HepG2 (cell line): ENCODE results near the gene GLIS1. TPM values are rescaled to one million over a fixed set of nuclear protein-coding genes. Genes with fewer than 3 reads are reported as not detected.

Experiments used
- ATAC-seq: fragments of 200-7000 bp; cut with Tn5 transposase; 3 replicates; pipeline ENCODE4 v1.9.1; 2020; ENCODE audit warnings: mild to moderate bottlenecking, moderate library complexity
- BruUV-seq: library from RNA; stranded (reverse); fragments of 400-500 nt; replicated peaks from 2 replicates; lab custom pipeline; 2021; lab: Mats Ljungman, UMichigan
- CTCF ChIA-PET: fragments of 300-600 bp; formaldehyde crosslinking; extraction: SDS; loops from one replicate; lab custom pipeline; 2021; ENCODE audit warnings: low total read pairs, inconsistent platforms, low intra/inter-chr PET ratio; lab: Yijun Ruan, JAX
- POLR2A ChIA-PET: fragments of 350-600 bp; sonication (Branson Sonifier 250); formaldehyde crosslinking; loops from one replicate; lab custom pipeline; 2020; ENCODE audit warnings: antibody characterized with exemption, inconsistent platforms; lab: Yijun Ruan, JAX
- DNase-seq: peaks from one replicate; pipeline ENCODE4 v3.0.0-alpha.2; 2015; ENCODE audit warnings: low spot score
- FAIRE-seq: peaks from 3 replicates; lab custom pipeline; 2011; peaks lifted over from hg19 to GRCh38; lab: Jason Lieb, UNC
- H2AFZ ChIP-seq: one replicate; pipeline ENCODE4 v1.6.1; 2011; ENCODE audit warnings: low read length, inconsistent platforms
- H3K27ac ChIP-seq: fragments of 300-600 bp; 3 replicates; pipeline ENCODE4 v1.8.0; 2011; ENCODE audit warnings: mixed run types, mild to moderate bottlenecking, mixed read lengths, low read length, inconsistent platforms; ENCODE audit not compliant: insufficient read depth; ENCODE audit errors: extremely low read length
- H3K27me3 ChIP-seq, 2 experiments: fragments of 200-600 bp in 1 of 2; 2 replicates in 1 of 2; 3 replicates in 1 of 2; pipeline versions ENCODE4 v1.6.0 to v1.8.0; 2011; ENCODE audit warnings: low read length in 2 of 2, mild to moderate bottlenecking in 2 of 2, moderate library complexity in 2 of 2, inconsistent platforms in 1 of 2; ENCODE audit not compliant: insufficient read depth in 2 of 2, control insufficient read depth in 1 of 2
- H3K36me3 ChIP-seq, 2 experiments: fragments of 200-600 bp in 1 of 2; replicated peaks in 1 of 2; 2 replicates in 1 of 2; 3 replicates in 1 of 2; pipeline versions ENCODE4 v1.5.1 to v1.8.0; 2011; ENCODE audit warnings: low read length in 2 of 2, inconsistent platforms in 1 of 2; ENCODE audit not compliant: insufficient read depth in 2 of 2, control insufficient read depth in 1 of 2
- H3K4me1 ChIP-seq: 2 replicates; pipeline ENCODE4 v1.5.1; 2012; ENCODE audit warnings: low read length, inconsistent platforms; ENCODE audit not compliant: insufficient read depth
- H3K4me2 ChIP-seq: 2 replicates; pipeline ENCODE4 v1.6.0; 2011; ENCODE audit warnings: low read depth, low read length, inconsistent platforms
- H3K4me3 ChIP-seq, 3 experiments: fragments of 200-600 bp in 1 of 3; sonication (generic), shearing (Covaris generic) in 1 of 3; replicated peaks in 1 of 3; 2 replicates each; pipeline ENCODE4 v1.5.1; 2011 to 2016; ENCODE audit warnings: low read length in 3 of 3, inconsistent platforms in 2 of 3, low read depth in 2 of 3, mild to moderate bottlenecking in 2 of 3, control low read depth in 1 of 3, mixed read lengths in 1 of 3; ENCODE audit not compliant: insufficient read depth in 1 of 3
- H3K79me2 ChIP-seq: one replicate; pipeline ENCODE4 v1.6.1; 2011; ENCODE audit warnings: low read length, inconsistent platforms; ENCODE audit not compliant: insufficient read depth
- H3K9ac ChIP-seq: 2 replicates; pipeline ENCODE4 v1.6.0; 2011; ENCODE audit warnings: mild to moderate bottlenecking, low read depth, low read length, inconsistent platforms; ENCODE audit not compliant: insufficient read depth
- H3K9me3 ChIP-seq: 2 replicates; pipeline ENCODE4 v1.5.1; 2012; ENCODE audit warnings: mild to moderate bottlenecking, low read length
- H4K20me1 ChIP-seq: 2 replicates; pipeline ENCODE4 v1.6.0; 2011; ENCODE audit warnings: inconsistent platforms, mild to moderate bottlenecking, low read length, moderate library complexity; ENCODE audit not compliant: insufficient read depth
- ARID2 ChIP-seq: sonication (generic); formaldehyde crosslinking; IDR thresholded peaks from 2 replicates; pipeline ENCODE4 v1.8.1; 2022; ENCODE audit warnings: mild to moderate bottlenecking, missing genetic modification reagents, borderline replicate concordance
- CC2D1A ChIP-seq: sonication (generic); formaldehyde crosslinking; IDR thresholded peaks from 2 replicates; pipeline ENCODE4 v1.8.1; 2023; ENCODE audit warnings: mild to moderate bottlenecking, missing genetic modification reagents
- FOXO1 ChIP-seq: sonication (generic); formaldehyde crosslinking; IDR thresholded peaks from 2 replicates; pipeline ENCODE4 v1.4.0; 2020; ENCODE audit warnings: missing genetic modification reagents
- HNF4G ChIP-seq, 2 experiments: sonication (generic) in 1 of 2; formaldehyde crosslinking in 1 of 2; IDR thresholded peaks; 2 replicates each; pipeline versions ENCODE4 v1.4.0 to v1.6.1; 2011 to 2020; ENCODE audit warnings: borderline replicate concordance in 2 of 2, low read depth in 2 of 2, mild to moderate bottlenecking in 2 of 2, low read length in 1 of 2, missing genetic modification reagents in 1 of 2, moderate library complexity in 1 of 2
- HNRNPLL ChIP-seq: fragments of 200-400 bp; formaldehyde crosslinking; IDR thresholded peaks from 2 replicates; pipeline ENCODE4 v1.6.1; 2017; ENCODE audit warnings: mild to moderate bottlenecking, low read depth, low read length; ENCODE audit not compliant: poor library complexity, severe bottlenecking
- ZNF468 ChIP-seq: sonication (generic); formaldehyde crosslinking; IDR thresholded peaks from 2 replicates; pipeline ENCODE4 v1.8.0; 2022; ENCODE audit warnings: mild to moderate bottlenecking, moderate library complexity, missing genetic modification reagents
- ZNF512B ChIP-seq: sonication (generic); formaldehyde crosslinking; IDR thresholded peaks from 2 replicates; pipeline ENCODE4 v1.5.1; 2020; ENCODE audit warnings: missing genetic modification reagents, mild to moderate bottlenecking, borderline replicate concordance
- ZNF557 ChIP-seq: sonication (generic); formaldehyde crosslinking; IDR thresholded peaks from 2 replicates; pipeline ENCODE4 v1.4.0; 2020; ENCODE audit warnings: missing genetic modification reagents
- ZNF607 ChIP-seq: sonication (generic); formaldehyde crosslinking; IDR thresholded peaks from 2 replicates; pipeline ENCODE4 v1.5.1; 2020; ENCODE audit warnings: missing genetic modification reagents, mild to moderate bottlenecking, borderline replicate concordance
- WGBS: methylation state at CpG from one replicate; pipeline ENCODE4 v1.1.6; 2017; ENCODE audit warnings: low lambda C conversion rate; 5-methylcytosine and 5-hydroxymethylcytosine counted together
- in situ Hi-C: cut with HindIII; loops from 2 replicates; pipeline ENCODE4 v1.10.0; 2017; ENCODE audit warnings: low pct_unique_long_range_greater_than_20kb; ENCODE audit not compliant: extremely low pct_ligation_motif_present
- intact Hi-C: fragments of 100-400 bp; cut with micrococcal nuclease; formaldehyde crosslinking; loops from one replicate; pipeline ENCODE4 v1.10.0; 2022; ENCODE audit not compliant: unreplicated experiment
- polyA plus RNA-seq, 8 experiments: library from polyadenylated mRNA; depleted of rRNA in 3 of 8; stranded (reverse) in 7 of 8; unstranded in 1 of 8; fragments of >200 nt; fragmentation: Illumina TruSeq in 4 of 8; extraction: Trizol in 4 of 8; gene quantifications; 2 replicates each; pipeline versions ENCODE4 v1.2.1 to v1.2.3, GENCODE V29; 2011 to 2016; ENCODE audit warnings: low read depth in 4 of 8, missing spikeins in 1 of 8, mixed read lengths in 1 of 8; ENCODE audit not compliant: insufficient read depth in 1 of 8
- total RNA-seq, 5 experiments: library from RNA; depleted of rRNA; stranded (reverse); fragments of >200 nt; fragmentation: Illumina TruSeq; extraction: Trizol; gene quantifications; 2 replicates each; pipeline ENCODE4 v1.2.3, GENCODE V29; 2016; ENCODE audit warnings: low read depth in 1 of 5
- TF ChIP-seq, protein P1 (sequence below): sonication (generic); IDR thresholded peaks from 2 replicates; pipeline ENCODE4 v1.6.1; 2016; ENCODE audit warnings: low read depth, borderline replicate concordance
- TF ChIP-seq, protein P2 (sequence below): sonication (generic); formaldehyde crosslinking; IDR thresholded peaks from 2 replicates; pipeline ENCODE4 v1.5.0; 2020; ENCODE audit warnings: mild to moderate bottlenecking, missing genetic modification reagents, moderate library complexity

The GLIS1 gene
- total and polyA plus RNA-seq, 2 of the 13 experiments (the other 11 are each of a cell fraction or from before 2014, with no cell fraction given): 0.03 TPM; not detected in 1

GRCh38 chr1:53476579-53476978 is 262.4 kb downstream of the GLIS1 start (continued):
- TF ChIP-seq HNRNPLL: no peak
- no peak for TF ChIP-seq ZNF468 (CRISPR knock-in tag)
- no peak for TF ChIP-seq ZNF557 (CRISPR knock-in tag)
- TF ChIP-seq FOXO1 (CRISPR knock-in tag): no peak
- no peak for TF ChIP-seq ZNF607 (CRISPR knock-in tag)
- TF ChIP-seq HNF4G (IDR thresholded peaks at IDR 0.05; ENCODE audit: borderline replicate concordance, low read depth, low read length): no peak
- TF ChIP-seq HNF4G (CRISPR knock-in tag; IDR thresholded peaks at IDR 0.05; ENCODE audit: borderline replicate concordance, low read depth): no peak
- no peak for TF ChIP-seq ARID2 (CRISPR knock-in tag)

- no peaks in the 10 kb centered on the region for H4K20me1 ChIP-seq
- DNase-seq: no peak
- in situ Hi-C loops: no loop called here
- H3K9ac ChIP-seq: no peak overlapping the region
- intact Hi-C loops: no loop called here
- no peak overlapping the region for H3K4me3 ChIP-seq
- no peaks in the 10 kb centered on the region for H3K4me1 ChIP-seq
- CTCF ChIA-PET: no interaction called here
- H3K27me3 ChIP-seq: peaks cover 0 to 33% of the 10 kb centered on the region in 2 experiments; a peak in 4 of 5 replicates
- no peak overlapping the region for H3K27ac ChIP-seq
- WGBS: 2% methylated on average over 7 of the region's 7 CpGs
- H3K4me2 ChIP-seq: no peak overlapping the region
- H3K79me2 ChIP-seq: no peaks in the 10 kb centered on the region
- no peaks in the 10 kb centered on the region for H3K36me3 ChIP-seq
- POLR2A ChIA-PET: no interaction called here
- TF ChIP-seq CC2D1A (CRISPR knock-in tag) (no peak), ZNF512B (CRISPR knock-in tag) (no peak)
- TF ChIP-seq, protein P1, sequence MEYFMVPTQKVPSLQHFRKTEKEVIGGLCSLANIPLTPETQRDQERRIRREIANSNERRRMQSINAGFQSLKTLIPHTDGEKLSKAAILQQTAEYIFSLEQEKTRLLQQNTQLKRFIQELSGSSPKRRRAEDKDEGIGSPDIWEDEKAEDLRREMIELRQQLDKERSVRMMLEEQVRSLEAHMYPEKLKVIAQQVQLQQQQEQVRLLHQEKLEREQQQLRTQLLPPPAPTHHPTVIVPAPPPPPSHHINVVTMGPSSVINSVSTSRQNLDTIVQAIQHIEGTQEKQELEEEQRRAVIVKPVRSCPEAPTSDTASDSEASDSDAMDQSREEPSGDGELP: no peak
- TF ChIP-seq, protein P2, sequence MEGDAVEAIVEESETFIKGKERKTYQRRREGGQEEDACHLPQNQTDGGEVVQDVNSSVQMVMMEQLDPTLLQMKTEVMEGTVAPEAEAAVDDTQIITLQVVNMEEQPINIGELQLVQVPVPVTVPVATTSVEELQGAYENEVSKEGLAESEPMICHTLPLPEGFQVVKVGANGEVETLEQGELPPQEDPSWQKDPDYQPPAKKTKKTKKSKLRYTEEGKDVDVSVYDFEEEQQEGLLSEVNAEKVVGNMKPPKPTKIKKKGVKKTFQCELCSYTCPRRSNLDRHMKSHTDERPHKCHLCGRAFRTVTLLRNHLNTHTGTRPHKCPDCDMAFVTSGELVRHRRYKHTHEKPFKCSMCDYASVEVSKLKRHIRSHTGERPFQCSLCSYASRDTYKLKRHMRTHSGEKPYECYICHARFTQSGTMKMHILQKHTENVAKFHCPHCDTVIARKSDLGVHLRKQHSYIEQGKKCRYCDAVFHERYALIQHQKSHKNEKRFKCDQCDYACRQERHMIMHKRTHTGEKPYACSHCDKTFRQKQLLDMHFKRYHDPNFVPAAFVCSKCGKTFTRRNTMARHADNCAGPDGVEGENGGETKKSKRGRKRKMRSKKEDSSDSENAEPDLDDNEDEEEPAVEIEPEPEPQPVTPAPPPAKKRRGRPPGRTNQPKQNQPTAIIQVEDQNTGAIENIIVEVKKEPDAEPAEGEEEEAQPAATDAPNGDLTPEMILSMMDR (CRISPR knock-in tag): no peak
- TF ChIP-seq, all 625 proteins: peak for 0
- Histone ChIP-seq H3K9me3 (no peaks in the 10 kb centered on the region), H2AFZ (no peak overlapping the region)
- FAIRE-seq (no peak), ATAC-seq (no peak)
- no TSS peak for BruUV-seq
These were observed 263.3 kb downstream of the GLIS1 start for GRCh38 chr1:53475664-53476063.
